Smooth muscle cell (in vitro differentiated cells): ENCODE data around the gene MRAP2. TPM values are rescaled to one million over a fixed set of nuclear protein-coding genes. Genes with fewer than 3 reads are reported as not detected.
"Not testable (repeated sequence)": the region's sequence is repeated elsewhere in the genome, so short reads cannot be mapped to it uniquely, and the experiment has no call there.

Experiments used
- DNase-seq: peaks from one replicate; lab custom pipeline; 2025; ENCODE audit not compliant: unreplicated experiment; lab: John Stamatoyannopoulos, UW
- H2AFZ ChIP-seq: fragments of 200-600 bp; sonication (generic); 2 replicates; pipeline ENCODE4 v1.6.0; 2016; ENCODE audit warnings: antibody characterized with exemption, low read depth, mild to moderate bottlenecking
- H3F3A ChIP-seq: fragments of 200-600 bp; sonication (generic); 2 replicates; pipeline ENCODE4 v1.6.0; 2017; ENCODE audit warnings: antibody characterized with exemption, low read depth
- H3K27ac ChIP-seq: fragments of 200-600 bp; sonication (generic); 2 replicates; pipeline ENCODE4 v1.5.1; 2016; ENCODE audit warnings: low read depth, mild to moderate bottlenecking
- H3K27me3 ChIP-seq: fragments of 200-600 bp; sonication (generic); 2 replicates; pipeline ENCODE4 v1.6.1; 2016; ENCODE audit warnings: low read depth, mild to moderate bottlenecking
- H3K36me3 ChIP-seq: fragments of 200-600 bp; sonication (generic); 2 replicates; pipeline ENCODE4 v1.5.1; 2016; ENCODE audit warnings: low read depth
- H3K4me1 ChIP-seq: fragments of 200-600 bp; sonication (generic); 2 replicates; pipeline ENCODE4 v1.5.1; 2016; ENCODE audit warnings: low read depth
- H3K4me2 ChIP-seq: fragments of 200-600 bp; sonication (generic); 2 replicates; pipeline ENCODE4 v1.6.0; 2016; ENCODE audit warnings: mild to moderate bottlenecking
- H3K4me3 ChIP-seq: fragments of 200-600 bp; sonication (generic); 2 replicates; pipeline ENCODE4 v1.5.1; 2016; ENCODE audit warnings: mild to moderate bottlenecking
- H3K79me2 ChIP-seq: fragments of 200-600 bp; sonication (generic); 2 replicates; pipeline ENCODE4 v1.6.0; 2016; ENCODE audit warnings: low read depth, mild to moderate bottlenecking
- H3K9ac ChIP-seq: fragments of 200-600 bp; sonication (generic); 2 replicates; pipeline ENCODE4 v1.6.0; 2016; ENCODE audit warnings: low read depth
- H3K9me3 ChIP-seq: fragments of 200-600 bp; sonication (generic); replicated peaks from 2 replicates; pipeline ENCODE4 v1.5.1; 2016; ENCODE audit warnings: low read depth
- H4K20me1 ChIP-seq: fragments of 200-600 bp; sonication (generic); 2 replicates; pipeline ENCODE4 v1.6.0; 2016; ENCODE audit warnings: low read depth
- WGBS: methylation state at CpG from one replicate; pipeline ENCODE4 v1.1.7; 2016; ENCODE audit warnings: low lambda C conversion rate; 5-methylcytosine and 5-hydroxymethylcytosine counted together
- polyA plus RNA-seq: library from polyadenylated mRNA; unstranded; fragments of >200 nt; fragmentation: Nextera tagmentation; extraction: Ambion mirVana; gene quantifications from 2 replicates; pipeline ENCODE4 v1.2.1, GENCODE V29; 2016
- total RNA-seq: library from RNA; depleted of rRNA; stranded (reverse); fragments of >200 nt; gene quantifications from 2 replicates; pipeline ENCODE4 v1.2.3, GENCODE V29; 2014
- TF ChIP-seq, protein P1 (sequence below): fragments of 200-600 bp; sonication (generic); IDR thresholded peaks from 2 replicates; pipeline ENCODE4 v1.5.1; 2017; ENCODE audit warnings: borderline replicate concordance, mild to moderate bottlenecking, antibody characterized with exemption; ENCODE audit not compliant: insufficient read depth, poor library complexity, severe bottlenecking

MRAP2 gene
- total and polyA plus RNA-seq, 2 experiments from 2014 or later = 15.0 to 20.5 TPM

- no peak overlapping the region for H3K4me3 ChIP-seq
- WGBS = 58% methylated on average over 4 of the region's 4 CpGs
- no peak overlapping the region for H2AFZ ChIP-seq
- no peak for DNase-seq
- H3K9ac ChIP-seq = no peak overlapping the region
- H3K4me2 ChIP-seq = no peak overlapping the region
- H3K4me1 ChIP-seq = no peaks in the 10 kb centered on the region
- no peaks in the 10 kb centered on the region for H3K27me3 ChIP-seq
- H3K27ac ChIP-seq = no peak overlapping the region
- TF ChIP-seq, protein P1, sequence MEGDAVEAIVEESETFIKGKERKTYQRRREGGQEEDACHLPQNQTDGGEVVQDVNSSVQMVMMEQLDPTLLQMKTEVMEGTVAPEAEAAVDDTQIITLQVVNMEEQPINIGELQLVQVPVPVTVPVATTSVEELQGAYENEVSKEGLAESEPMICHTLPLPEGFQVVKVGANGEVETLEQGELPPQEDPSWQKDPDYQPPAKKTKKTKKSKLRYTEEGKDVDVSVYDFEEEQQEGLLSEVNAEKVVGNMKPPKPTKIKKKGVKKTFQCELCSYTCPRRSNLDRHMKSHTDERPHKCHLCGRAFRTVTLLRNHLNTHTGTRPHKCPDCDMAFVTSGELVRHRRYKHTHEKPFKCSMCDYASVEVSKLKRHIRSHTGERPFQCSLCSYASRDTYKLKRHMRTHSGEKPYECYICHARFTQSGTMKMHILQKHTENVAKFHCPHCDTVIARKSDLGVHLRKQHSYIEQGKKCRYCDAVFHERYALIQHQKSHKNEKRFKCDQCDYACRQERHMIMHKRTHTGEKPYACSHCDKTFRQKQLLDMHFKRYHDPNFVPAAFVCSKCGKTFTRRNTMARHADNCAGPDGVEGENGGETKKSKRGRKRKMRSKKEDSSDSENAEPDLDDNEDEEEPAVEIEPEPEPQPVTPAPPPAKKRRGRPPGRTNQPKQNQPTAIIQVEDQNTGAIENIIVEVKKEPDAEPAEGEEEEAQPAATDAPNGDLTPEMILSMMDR = no peak
- no peaks in the 10 kb centered on the region for H4K20me1 ChIP-seq
- H3K36me3 ChIP-seq = no peaks in the 10 kb centered on the region
- H3K79me2 ChIP-seq = no peaks in the 10 kb centered on the region
- no peaks in the 10 kb centered on the region for H3K9me3 ChIP-seq
- H3F3A ChIP-seq = no peaks in the 10 kb centered on the region
Measured at GRCh38 chr6:84093441-84094435, 60.2 kb downstream of the MRAP2 start.

DNA sequence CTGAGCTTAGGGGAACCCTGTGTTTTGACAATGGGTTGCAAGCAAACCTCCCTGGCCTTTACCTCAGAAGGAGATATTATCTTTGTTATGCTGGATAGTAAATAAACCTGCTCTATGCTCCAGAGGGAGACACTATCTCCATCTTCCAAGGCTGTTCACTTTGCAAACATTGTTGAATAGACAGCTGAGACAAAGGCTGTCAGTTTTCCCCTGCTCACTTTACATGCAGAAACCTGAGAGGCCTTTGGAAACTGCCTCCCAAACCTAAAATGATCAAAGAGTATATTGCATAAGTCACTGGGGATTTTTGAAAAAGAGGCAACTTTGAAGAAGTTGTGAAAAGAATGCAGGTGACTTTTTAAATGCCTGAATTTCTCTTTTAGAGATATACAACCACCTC, 61.6 kb downstream of the MRAP2 start:
- Histone ChIP-seq H3K9me3 (no peaks in the 10 kb centered on the region), H2AFZ (no peak overlapping the region), H3K4me2 (no peak overlapping the region), H3K36me3 (no peaks in the 10 kb centered on the region), H3K27ac (no peak overlapping the region), H3K4me1 (no peaks in the 10 kb centered on the region), H3F3A (no peaks in the 10 kb centered on the region), H3K4me3 (no peak overlapping the region), H3K27me3 (no peaks in the 10 kb centered on the region), H3K9ac (no peak overlapping the region), H4K20me1 (no peaks in the 10 kb centered on the region), H3K79me2 (no peaks in the 10 kb centered on the region)
- no peak for DNase-seq
- TF ChIP-seq, protein P1 = no peak

GRCh38 chr6:84103029-84103428, 69.5 kb downstream of the MRAP2 start:
- no peak overlapping the region for H3K4me3 ChIP-seq
- DNase-seq = no peak
- H3K9me3 ChIP-seq = no peaks in the 10 kb centered on the region
- H3K4me1 ChIP-seq = no peaks in the 10 kb centered on the region
- no peaks in the 10 kb centered on the region for H3F3A ChIP-seq
- TF ChIP-seq, protein P1 = no peak
- H3K27me3 ChIP-seq = no peaks in the 10 kb centered on the region
- no peak overlapping the region for H3K27ac ChIP-seq
- no peaks in the 10 kb centered on the region for H3K79me2 ChIP-seq
- no peak overlapping the region for H3K4me2 ChIP-seq
- H4K20me1 ChIP-seq = no peaks in the 10 kb centered on the region
- H3K9ac ChIP-seq = no peak overlapping the region
- no peaks in the 10 kb centered on the region for H3K36me3 ChIP-seq
- 8% methylated on average over 1 of the region's 1 CpG for WGBS
- H2AFZ ChIP-seq = no peak overlapping the region

- H3K9me3 ChIP-seq, H3K9ac ChIP-seq, H4K20me1 ChIP-seq, H3K4me1 ChIP-seq, H3K4me2 ChIP-seq, H3K79me2 ChIP-seq, H3K4me3 ChIP-seq, H3F3A ChIP-seq, H3K27me3 ChIP-seq, DNase-seq, H2AFZ ChIP-seq, H3K36me3 ChIP-seq, H3K27ac ChIP-seq: not testable (repeated sequence)
- WGBS = 87% methylated on average over 3 of the region's 3 CpGs
Measured at GRCh38 chr6:84105215-84105924, 71.8 kb downstream of the MRAP2 start.
